Stimulated activated CD4-positive, alpha-beta T cell treated with anti-CD3 and anti-CD28 coated beads, Interleukin-4, amount 100 ng/mL, for 48 hours (primary cell): Measurements from ENCODE around the gene CYFIP1.
"Not testable (repeated sequence)": the region's sequence is repeated elsewhere in the genome, so short reads cannot be mapped to it uniquely, and the experiment has no call there.

Experiments used
- DNase-seq, 2 donors: peaks; one replicate each; pipeline ENCODE4 v3.0.0-alpha.2; 2020; ENCODE audit warnings: low read depth in 2 of 2

Gene CYFIP1

DNA sequence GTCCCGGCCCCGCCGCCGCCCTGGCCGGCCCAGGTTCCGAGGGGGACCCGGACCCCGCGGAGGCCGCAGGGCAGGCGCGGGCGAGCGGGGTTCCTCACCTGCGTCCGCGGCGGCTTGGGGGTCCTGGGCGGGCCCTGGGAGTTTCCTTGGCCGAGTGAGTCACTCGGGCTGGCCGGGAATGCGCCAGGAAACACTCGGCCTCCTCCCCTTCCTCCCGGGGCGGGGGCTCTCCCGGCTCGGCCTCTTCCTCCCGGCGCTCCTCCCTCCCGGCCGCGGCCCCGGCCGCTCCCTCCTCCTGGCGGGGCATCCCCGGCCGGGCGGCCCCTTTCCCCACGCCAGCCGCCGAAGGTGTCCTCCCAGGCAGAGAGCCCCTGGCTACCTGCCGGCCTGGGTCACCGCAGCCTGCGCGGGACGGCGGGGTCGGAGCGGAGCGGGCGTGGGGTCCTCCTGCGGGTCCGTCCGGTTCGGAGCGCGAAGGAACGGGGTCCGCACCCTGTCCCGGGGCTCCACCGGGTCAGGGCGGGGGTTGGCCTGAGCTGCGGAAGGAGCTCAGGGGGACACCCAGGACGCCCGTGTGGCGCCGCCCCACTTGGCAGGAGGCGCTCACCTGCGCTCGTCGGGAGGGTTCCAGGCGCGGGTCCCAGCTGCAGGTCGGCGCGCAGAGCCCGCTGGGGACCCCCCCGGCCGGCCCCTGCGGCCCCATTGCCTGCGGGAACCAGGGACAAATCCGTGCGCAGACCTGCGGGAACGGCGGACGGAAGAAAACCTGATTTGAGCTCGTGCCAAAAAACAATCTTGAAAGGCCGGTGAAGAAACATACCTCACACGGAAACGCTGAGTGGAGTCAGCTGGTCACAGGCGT lies at the start of gene CYFIP1:
CYFIP1 (minus strand) TSS at position 180 of the 862 bp plus-strand sequence. CDS start 33,083 bp downstream, outside the sequence.
- DNase-seq = peak in 1 of 2 donors; percentile 24

- DNase-seq = no peak
These were observed 46.0 kb upstream of the CYFIP1 start for GRCh38 chr15:23026218-23026617.

GRCh38 chr15:23022156-23022555 lies 42.0 kb upstream of the CYFIP1 start:
- DNase-seq = no peak

- no peak for DNase-seq
These were observed 34.3 kb upstream of the CYFIP1 start for GRCh38 chr15:23014394-23015000.

GRCh38 chr15:23013681-23014080 lies 33.5 kb upstream of the CYFIP1 start:
- no peak for DNase-seq

GRCh38 chr15:23012616-23013015 lies 32.4 kb upstream of the CYFIP1 start:
- not testable (repeated sequence) for DNase-seq

GRCh38 chr15:23003736-23004135 lies 23.6 kb upstream of the CYFIP1 start:
- DNase-seq = no peak

DNA sequence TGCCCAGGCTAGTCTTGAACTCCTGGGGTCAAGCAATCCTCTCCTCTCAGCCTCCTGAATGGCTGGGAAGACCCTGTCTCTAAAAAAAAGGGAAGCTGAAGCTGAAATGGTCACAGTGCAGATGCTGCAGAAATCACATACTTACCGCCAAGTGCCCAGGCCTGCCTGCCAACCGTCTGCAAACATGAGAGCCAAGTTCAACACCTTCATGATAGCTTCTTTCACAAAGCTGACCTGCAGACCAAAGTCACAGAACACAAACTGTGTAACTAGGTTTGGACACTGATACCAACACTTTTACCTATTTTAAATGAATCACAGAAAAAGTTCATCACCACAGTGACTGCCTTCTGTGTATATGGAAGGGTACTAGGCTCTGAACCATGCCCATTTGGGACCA lies 22.8 kb upstream of the CYFIP1 start:
- no peak for DNase-seq

DNA sequence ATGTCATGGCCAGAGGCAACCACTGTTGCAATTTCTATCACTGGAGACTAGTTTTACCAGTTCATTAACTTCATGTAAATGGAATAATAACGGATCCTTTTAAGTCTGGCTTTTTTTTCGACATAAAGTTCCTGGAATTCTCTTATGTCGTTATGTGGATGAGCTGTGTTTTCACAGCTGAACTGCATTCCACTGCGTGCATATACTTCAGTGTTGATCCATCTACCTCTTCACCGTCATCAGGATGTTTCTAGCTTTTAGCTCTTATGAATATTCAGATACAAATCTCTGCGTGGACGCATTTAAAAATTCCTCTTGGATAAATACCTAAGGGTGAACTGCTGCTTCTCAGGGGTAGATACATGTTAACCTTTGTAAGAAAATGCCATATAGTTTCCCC lies 15.6 kb upstream of the CYFIP1 start:
- no peak for DNase-seq

- no peak for DNase-seq
These were observed 11.8 kb upstream of the CYFIP1 start for GRCh38 chr15:22992024-22992326.

DNA sequence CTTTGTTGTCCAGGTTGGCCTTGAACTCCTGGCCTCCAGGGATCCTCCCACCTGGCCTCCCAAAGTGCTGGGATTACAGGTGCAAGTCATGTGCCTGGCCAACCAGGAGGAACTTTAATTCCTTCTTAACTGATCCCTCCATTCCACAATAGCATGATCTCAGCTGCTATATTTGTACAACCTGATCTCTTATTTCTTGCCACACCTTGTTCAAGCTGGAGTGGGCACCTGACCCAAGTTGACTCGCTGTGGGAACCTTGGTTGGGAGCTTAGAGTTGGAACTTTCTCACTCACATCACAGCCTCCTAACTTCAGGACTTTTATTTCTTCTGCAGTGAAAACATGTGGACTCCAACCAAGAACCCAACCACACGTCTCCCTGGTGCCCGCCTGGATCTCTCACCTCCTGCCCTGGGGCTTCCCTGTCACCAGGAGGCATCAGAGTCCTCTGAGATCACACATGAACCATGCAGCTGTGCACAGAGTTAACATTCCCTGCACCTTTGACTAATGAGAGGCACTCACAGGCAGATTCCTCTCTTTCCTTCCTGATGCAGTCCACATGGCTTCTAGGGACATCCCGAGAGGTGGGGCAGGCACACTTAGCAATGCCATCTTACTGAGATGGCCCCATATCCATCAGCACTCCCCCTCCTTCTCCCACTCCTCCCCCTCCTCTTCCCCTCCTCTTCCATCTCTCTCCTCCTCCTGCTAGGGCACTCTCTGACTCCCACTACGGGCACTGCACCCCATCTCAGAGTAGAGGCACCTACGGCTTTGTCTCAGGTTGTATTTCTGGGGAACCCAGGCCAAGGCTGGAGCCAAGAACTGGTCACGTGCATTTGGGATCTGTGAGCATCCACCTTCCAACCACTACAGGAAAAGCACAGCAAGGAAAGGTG lies 9.7 kb upstream of the CYFIP1 start:
- DNase-seq = no peak

DNA sequence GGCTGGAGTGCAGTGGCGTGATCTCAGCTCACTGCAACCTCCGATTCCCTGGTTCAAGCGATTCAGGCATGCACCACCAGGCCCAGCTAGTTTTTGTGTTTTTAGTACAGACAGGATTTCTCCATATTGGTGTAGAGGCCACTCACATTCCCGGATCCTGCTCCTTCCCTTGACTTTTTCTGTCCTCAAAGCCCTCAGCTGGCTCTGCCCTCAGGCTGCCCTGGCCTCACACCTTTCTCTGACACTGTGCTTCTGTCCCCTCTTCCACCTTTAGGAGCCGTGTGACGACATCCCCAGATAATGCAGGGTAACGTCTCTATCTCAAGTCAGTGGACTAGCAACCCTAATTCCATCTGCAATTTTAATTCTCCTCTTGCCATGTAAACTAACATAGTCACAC lies 8.6 kb upstream of the CYFIP1 start:
- DNase-seq = no peak

- DNase-seq = not testable (repeated sequence)
These were observed 1.8 kb upstream of the CYFIP1 start for GRCh38 chr15:22981931-22982330.

DNA sequence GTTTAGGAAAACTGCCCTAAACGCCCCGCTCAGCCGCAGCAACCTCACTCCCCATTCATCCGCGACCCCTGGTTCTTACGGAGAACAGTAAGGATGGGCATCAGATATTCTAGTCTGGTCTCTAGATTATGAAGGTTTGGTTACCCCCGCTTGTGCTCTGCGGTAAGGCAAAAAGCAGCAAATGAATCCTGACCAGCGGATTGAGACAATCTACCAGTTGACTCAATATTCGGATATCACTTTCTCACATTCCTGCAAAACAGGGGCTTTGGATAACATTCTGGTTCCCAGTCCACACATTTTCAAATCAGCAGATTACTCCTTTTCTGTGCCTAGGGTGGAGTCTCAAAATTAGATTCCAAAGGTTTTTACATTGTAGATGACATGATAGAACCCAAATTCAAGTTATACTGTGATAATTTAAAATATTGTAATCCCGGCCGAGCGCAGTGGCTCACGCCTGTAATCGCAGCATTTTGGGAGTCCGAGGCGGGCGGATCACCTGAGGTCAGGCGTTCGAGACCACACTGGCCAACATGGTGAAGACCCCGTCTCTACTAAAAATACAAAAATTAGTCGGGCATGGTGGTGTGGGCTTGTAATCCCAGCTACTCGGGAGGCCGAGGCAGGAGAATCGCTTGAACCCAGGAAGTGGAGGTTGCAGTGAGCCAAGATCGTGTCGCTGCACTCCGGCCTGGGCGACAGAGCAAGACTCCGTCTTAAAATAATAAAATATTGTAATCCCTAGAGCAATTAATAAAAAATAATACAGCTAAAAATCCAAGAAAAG lies 1.1 kb upstream of the CYFIP1 start:
- DNase-seq = no peak

GRCh38 chr15:22979238-22980188 lies 655 bp downstream of the CYFIP1 start:
- peak; percentile 34 to 43 for DNase-seq

- DNase-seq = peak in 1 of 2 donors; percentile 2
These were observed 1.4 kb downstream of the CYFIP1 start for GRCh38 chr15:22978691-22979237.

DNA sequence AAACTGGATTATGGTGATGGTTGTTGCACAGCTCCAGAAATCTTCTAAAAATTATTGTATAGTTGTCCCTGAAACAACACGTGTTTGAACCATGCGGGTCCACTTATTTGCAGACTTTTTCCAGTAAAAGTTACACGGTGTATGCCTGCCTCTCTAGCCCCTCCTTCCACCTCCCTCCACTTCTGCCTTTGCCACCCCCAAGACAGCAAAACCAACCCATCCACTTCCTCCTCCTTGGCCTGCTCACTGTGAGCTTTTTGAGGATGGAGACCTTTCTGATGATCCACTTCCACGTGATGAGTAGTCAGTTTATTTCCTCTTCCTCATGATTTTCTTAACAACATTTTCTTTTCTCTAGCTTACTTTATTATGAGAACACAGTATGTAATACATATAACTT lies 5.4 kb downstream of the CYFIP1 start:
- no peak for DNase-seq

DNA sequence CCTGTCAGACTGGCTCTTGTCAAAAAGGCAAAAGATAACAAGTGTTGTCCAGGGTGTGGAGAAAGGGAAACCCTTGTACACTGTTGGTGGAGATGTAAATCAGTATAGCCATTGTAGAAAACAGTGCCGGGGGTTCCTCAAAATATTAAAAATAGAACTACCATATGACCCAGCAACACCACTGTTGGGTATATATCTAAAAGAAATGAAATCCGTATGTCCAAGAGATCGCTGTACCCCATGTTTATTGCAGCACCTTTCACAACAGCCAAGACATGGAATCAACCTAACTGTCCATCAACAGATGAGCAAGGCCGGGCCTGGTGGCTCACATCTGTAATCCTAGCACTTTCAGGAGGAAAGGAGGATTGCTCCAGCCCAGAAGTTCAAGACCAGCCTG lies 6.2 kb downstream of the CYFIP1 start:
- no peak for DNase-seq

GRCh38 chr15:22973286-22973685 lies 6.9 kb downstream of the CYFIP1 start:
- no peak for DNase-seq

- DNase-seq = no peak
These were observed 10.7 kb downstream of the CYFIP1 start for GRCh38 chr15:22969489-22969888.
